Esophagus muscularis mucosa (tissue), 4 donors: ENCODE measurements around the gene LIPC. TPM values are rescaled to one million over a fixed set of nuclear protein-coding genes. Genes with fewer than 3 reads are reported as not detected.

ENCODE experiments used
- DNase-seq: peaks from one replicate; pipeline ENCODE4 v3.0.0-alpha.2; 2017; ENCODE audit errors: extremely low spot score
- H3K27ac ChIP-seq, 4 donors: fragments of 200-600 bp; sonication (generic); replicated peaks in 1 of 4; 1 replicate in 3 of 4; 2 replicates in 1 of 4; pipeline ENCODE4 v1.5.1; 2016 to 2019; ENCODE audit warnings: mild to moderate bottlenecking in 1 of 4
- H3K27me3 ChIP-seq, 4 donors: fragments of 200-600 bp; sonication (generic); one replicate each; pipeline versions ENCODE4 v1.5.1 to v1.6.0; 2016 to 2019
- H3K36me3 ChIP-seq, 4 donors: fragments of 200-600 bp; sonication (generic); one replicate each; pipeline ENCODE4 v1.5.1; 2016 to 2019
- H3K4me1 ChIP-seq, 4 donors: fragments of 200-600 bp; sonication (generic); one replicate each; pipeline ENCODE4 v1.5.1; 2016 to 2019
- H3K4me3 ChIP-seq, 4 donors: fragments of 200-600 bp; sonication (generic); 1 replicate in 2 of 4; 2 replicates in 2 of 4; pipeline ENCODE4 v1.5.1; 2016 to 2019; ENCODE audit warnings: mild to moderate bottlenecking in 4 of 4, moderate library complexity in 1 of 4
- H3K9me3 ChIP-seq, 4 donors: fragments of 200-600 bp; sonication (generic); 1 replicate in 3 of 4; 2 replicates in 1 of 4; pipeline ENCODE4 v1.5.1; 2016 to 2019
- EP300 ChIP-seq: sonication (generic); formaldehyde crosslinking; IDR thresholded peaks from one replicate; pipeline ENCODE4 v1.6.1; 2017; ENCODE audit warnings: antibody characterized with exemption
- POLR2A ChIP-seq: fragments of 450-650 bp; IDR thresholded peaks from one replicate; pipeline ENCODE4 v1.6.1; 2017; ENCODE audit warnings: antibody characterized with exemption, moderate library complexity, mild to moderate bottlenecking, low read depth
- POLR2AphosphoS5 ChIP-seq, 2 donors: sonication (generic); formaldehyde crosslinking; IDR thresholded peaks; one replicate each; pipeline ENCODE4 v1.6.1; 2017; ENCODE audit warnings: antibody characterized with exemption in 2 of 2
- WGBS: methylation state at CpG from one replicate; pipeline ENCODE4 v1.1.5; 2018; 5-methylcytosine and 5-hydroxymethylcytosine counted together
- intact Hi-C: fragments of 100-400 bp; cut with DNase I; formaldehyde crosslinking; loops from one replicate; pipeline ENCODE4 v1.15.1; 2023
- small RNA-seq, 3 donors: library from RNA; depleted of rRNA; stranded (forward); fragments of <200 nt; gene quantifications; one replicate each; pipeline ENCODE3, GENCODE V24; 2016
- total RNA-seq, 4 donors: library from RNA; depleted of rRNA; stranded (reverse); fragments of >200 nt; gene quantifications; one replicate each; pipeline versions ENCODE4 v1.1.0 to v1.2.1, GENCODE V29; 2016
- TF ChIP-seq, protein P1 (sequence below), 3 experiments: fragments of 200-600 bp in 2 of 3; fragments of 450-650 bp in 1 of 3; sonication (generic) in 2 of 3; IDR thresholded peaks; one replicate each; pipeline ENCODE4 v1.5.1; 2017 to 2019; ENCODE audit warnings: antibody characterized with exemption in 3 of 3, mild to moderate bottlenecking in 2 of 3, moderate library complexity in 1 of 3

Gene LIPC
- total RNA-seq, 4 donors from 2014 or later, result 0.06 to 0.63 (median 0.37) TPM

DNA sequence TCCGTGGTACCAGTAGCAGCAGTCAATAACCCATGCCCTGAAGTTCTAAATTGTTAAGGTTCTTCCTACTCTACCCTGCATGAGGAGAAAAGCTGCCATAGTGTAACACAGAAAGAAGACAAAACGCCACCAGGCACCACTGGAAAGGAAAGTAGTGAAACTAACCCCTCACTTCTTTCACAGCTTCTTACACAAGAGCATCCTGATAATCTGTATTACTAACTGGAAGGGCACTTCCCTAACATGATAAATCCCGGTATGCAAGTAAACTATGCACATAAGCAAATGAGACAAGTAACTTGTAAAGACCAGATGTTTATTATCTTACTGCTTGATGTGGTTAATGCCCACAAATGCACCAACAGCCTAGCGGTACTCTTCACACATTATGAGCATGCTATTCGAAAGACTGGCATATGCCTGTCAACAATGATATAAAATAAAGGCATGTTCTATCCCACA lies 176.4 kb downstream of the LIPC start:
- TF ChIP-seq POLR2AphosphoS5 (IDR thresholded peaks at IDR 0.05) (no peak), POLR2A (no peak), EP300 (no peak)
- TF ChIP-seq, protein P1, sequence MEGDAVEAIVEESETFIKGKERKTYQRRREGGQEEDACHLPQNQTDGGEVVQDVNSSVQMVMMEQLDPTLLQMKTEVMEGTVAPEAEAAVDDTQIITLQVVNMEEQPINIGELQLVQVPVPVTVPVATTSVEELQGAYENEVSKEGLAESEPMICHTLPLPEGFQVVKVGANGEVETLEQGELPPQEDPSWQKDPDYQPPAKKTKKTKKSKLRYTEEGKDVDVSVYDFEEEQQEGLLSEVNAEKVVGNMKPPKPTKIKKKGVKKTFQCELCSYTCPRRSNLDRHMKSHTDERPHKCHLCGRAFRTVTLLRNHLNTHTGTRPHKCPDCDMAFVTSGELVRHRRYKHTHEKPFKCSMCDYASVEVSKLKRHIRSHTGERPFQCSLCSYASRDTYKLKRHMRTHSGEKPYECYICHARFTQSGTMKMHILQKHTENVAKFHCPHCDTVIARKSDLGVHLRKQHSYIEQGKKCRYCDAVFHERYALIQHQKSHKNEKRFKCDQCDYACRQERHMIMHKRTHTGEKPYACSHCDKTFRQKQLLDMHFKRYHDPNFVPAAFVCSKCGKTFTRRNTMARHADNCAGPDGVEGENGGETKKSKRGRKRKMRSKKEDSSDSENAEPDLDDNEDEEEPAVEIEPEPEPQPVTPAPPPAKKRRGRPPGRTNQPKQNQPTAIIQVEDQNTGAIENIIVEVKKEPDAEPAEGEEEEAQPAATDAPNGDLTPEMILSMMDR (IDR thresholded peaks at IDR 0.05), result no peak
- Histone ChIP-seq H3K9me3 (no peaks in the 10 kb centered on the region), H3K4me3 (no peak overlapping the region), H3K27ac (no peak overlapping the region), H3K27me3 (no peaks in the 10 kb centered on the region), H3K4me1 (no peaks in the 10 kb centered on the region), H3K36me3 (peaks cover 0 to 43% (median 27%) of the 10 kb centered on the region in 4 donors)
- intact Hi-C loops, result no loop called here
- DNase-seq, result no peak
- 81% methylated on average over 5 of the region's 5 CpGs for WGBS

DNA sequence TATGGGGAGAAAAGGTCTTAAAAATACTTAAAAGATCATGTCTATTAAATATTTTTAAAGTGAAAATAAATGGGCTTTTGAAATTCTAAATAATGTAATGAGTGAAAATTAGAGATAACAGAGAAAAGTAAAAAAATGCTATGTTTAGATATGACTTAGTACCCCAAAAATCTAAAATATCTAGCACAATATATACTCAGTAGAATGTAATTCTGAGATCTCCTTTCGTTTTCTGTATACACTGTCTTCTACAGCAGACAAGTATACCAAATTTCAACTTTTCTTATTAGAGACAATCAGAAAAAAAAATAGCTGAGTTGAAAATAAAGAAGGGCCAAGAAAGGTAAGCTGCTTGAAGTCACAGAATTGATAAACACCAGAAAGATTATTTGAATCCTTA lies 176.9 kb downstream of the LIPC start:
- 85% methylated on average over 1 of the region's 1 CpG for WGBS
- no peaks in the 10 kb centered on the region for H3K27me3 ChIP-seq
- H3K4me3 ChIP-seq, result no peak overlapping the region
- peaks cover 0 to 43% (median 28%) of the 10 kb centered on the region in 4 donors for H3K36me3 ChIP-seq
- TF ChIP-seq, protein P1 (IDR thresholded peaks at IDR 0.05), result no peak
- no peak for TF ChIP-seq POLR2AphosphoS5 (IDR thresholded peaks at IDR 0.05)
- TF ChIP-seq EP300, result no peak
- no peak for TF ChIP-seq POLR2A
- peaks cover 0 to 4% (median under 1%) of the 10 kb centered on the region in 4 donors for H3K9me3 ChIP-seq
- no peak for DNase-seq
- H3K4me1 ChIP-seq, result no peaks in the 10 kb centered on the region
- intact Hi-C loops, result no loop called here
- no peak overlapping the region for H3K27ac ChIP-seq

DNA sequence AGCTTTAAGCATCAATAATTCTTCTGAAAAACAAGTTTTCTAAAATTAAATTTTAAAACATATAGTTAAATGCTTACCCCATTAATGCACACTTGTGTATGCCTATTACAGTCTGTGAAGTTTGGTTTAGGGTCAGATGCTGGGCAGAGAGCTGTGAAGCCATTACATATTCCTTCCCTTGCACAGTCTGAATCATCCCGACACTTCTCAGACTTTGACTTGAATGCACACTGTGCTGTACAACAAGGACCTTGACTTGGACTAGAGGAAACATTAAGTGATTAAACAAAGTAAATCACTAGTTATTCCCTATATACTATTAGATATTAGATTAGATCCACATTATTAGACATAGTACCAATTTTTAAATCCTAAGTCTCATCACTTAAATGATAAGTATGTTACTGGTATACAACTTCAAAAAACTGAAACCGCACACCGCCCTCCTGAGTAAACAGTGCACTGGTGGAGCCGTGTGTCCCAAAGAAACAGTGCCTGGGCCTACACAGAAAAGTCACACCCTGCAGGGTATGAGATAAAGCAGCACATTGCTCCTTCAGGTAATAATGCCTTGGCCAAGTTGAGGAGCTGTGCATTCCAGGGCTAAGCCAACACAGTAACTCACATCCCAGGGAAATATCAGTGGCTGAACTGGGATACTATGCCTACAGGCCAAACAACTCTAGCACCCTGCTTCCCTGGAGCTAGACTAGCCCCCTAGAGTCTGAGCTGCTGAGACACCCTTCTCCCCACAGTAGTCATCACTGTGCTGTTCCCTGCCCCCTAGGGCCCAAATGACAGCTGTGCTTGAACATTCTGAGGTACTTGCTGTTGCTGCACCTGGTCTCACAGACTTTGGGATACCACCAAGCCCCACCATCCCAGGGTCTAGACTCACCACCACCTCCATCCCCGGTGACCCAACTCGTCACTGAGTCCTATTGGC lies 180.2 kb downstream of the LIPC start:
- Histone ChIP-seq H3K27me3 (no peaks in the 10 kb centered on the region), H3K36me3 (peaks cover 0 to 49% (median 32%) of the 10 kb centered on the region in 4 donors), H3K4me3 (no peak overlapping the region), H3K9me3 (peaks cover 0 to 18% (median 9%) of the 10 kb centered on the region in 4 donors), H3K27ac (no peak overlapping the region), H3K4me1 (no peaks in the 10 kb centered on the region)
- WGBS, result 94% methylated on average over 6 of the region's 6 CpGs
- intact Hi-C loops, result no loop called here
- TF ChIP-seq POLR2A (no peak), POLR2AphosphoS5 (IDR thresholded peaks at IDR 0.05) (no peak), EP300 (no peak)
- TF ChIP-seq, protein P1 (IDR thresholded peaks at IDR 0.05), result no peak
- DNase-seq, result no peak

DNA sequence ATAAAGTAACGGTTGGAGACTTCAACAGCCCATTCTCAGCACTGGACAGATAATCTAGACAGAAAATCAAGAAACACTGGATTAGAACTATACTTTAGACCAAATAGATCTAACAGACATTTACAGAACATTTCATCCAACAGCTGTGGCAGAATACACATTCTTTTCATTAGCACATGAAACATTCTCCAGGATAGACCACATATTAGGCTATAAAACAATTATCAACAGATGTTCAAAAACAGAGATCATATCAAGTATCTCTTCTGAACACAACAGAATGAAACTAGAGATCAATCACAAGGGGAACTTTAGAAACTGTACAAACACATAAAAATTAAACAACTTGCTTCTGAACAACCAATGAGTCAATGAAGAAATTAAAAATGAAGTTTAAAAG lies 184.4 kb downstream of the LIPC start:
- peaks cover 0 to 18% (median 9%) of the 10 kb centered on the region in 4 donors for H3K9me3 ChIP-seq
- H3K4me3 ChIP-seq, result no peak overlapping the region
- DNase-seq, result no peak
- H3K27me3 ChIP-seq, result no peaks in the 10 kb centered on the region
- intact Hi-C loops, result no loop called here
- no peaks in the 10 kb centered on the region for H3K4me1 ChIP-seq
- TF ChIP-seq, protein P1 (IDR thresholded peaks at IDR 0.05), result no peak
- TF ChIP-seq POLR2A, result no peak
- TF ChIP-seq POLR2AphosphoS5 (IDR thresholded peaks at IDR 0.05), result no peak
- no peak for TF ChIP-seq EP300
- H3K27ac ChIP-seq, result no peak overlapping the region
- H3K36me3 ChIP-seq, result peaks cover 0 to 46% (median 30%) of the 10 kb centered on the region in 4 donors
- 97% methylated on average over 1 of the region's 1 CpG for WGBS

Small RNA genes lying within 50 kb of the gene (small RNA-seq; reads per million reads assigned to genes)
- gene AC084781.2, result 0 reads per million in 3 donors
